HG03469 (cell line): Measurements from ENCODE around the gene NEK6.
"Not testable (repeated sequence)": the region's sequence is repeated elsewhere in the genome, so short reads cannot be mapped to it uniquely, and the experiment has no call there.

Experiments used
- ATAC-seq: cut with Tn5 transposase; IDR thresholded peaks from one replicate; pipeline ENCODE4 v1.9.1; 2021; ENCODE audit warnings: mild to moderate bottlenecking, moderate library complexity, moderate number of reproducible peaks; ENCODE audit not compliant: unreplicated experiment

NEK6 gene

GRCh38 chr9:124225945-124226344, 31.8 kb upstream of the NEK6 start:
- ATAC-seq = no peak

- no peak for ATAC-seq
Observed at GRCh38 chr9:124228516-124228915, 29.2 kb upstream of the NEK6 start.

GRCh38 chr9:124231095-124231737, 26.5 kb upstream of the NEK6 start:
- no peak for ATAC-seq

GRCh38 chr9:124238546-124239140, 19.1 kb upstream of the NEK6 start:
- ATAC-seq = no peak

- ATAC-seq = peak; percentile 61
Observed at GRCh38 chr9:124239249-124240073, 18.3 kb upstream of the NEK6 start.

GRCh38 chr9:124242331-124243194, 15.2 kb upstream of the NEK6 start:
- ATAC-seq = no peak

GRCh38 chr9:124247393-124247792, 10.4 kb upstream of the NEK6 start:
- not testable (repeated sequence) for ATAC-seq

GRCh38 chr9:124248066-124248465, 9.7 kb upstream of the NEK6 start:
- no peak for ATAC-seq

GRCh38 chr9:124248960-124249359, 8.8 kb upstream of the NEK6 start:
- ATAC-seq = no peak

GRCh38 chr9:124251204-124251603, 6.5 kb upstream of the NEK6 start:
- no peak for ATAC-seq

GRCh38 chr9:124251605-124252378, 6.0 kb upstream of the NEK6 start:
- ATAC-seq = no peak

- not testable (repeated sequence) for ATAC-seq
Observed at GRCh38 chr9:124252878-124253277, 4.9 kb upstream of the NEK6 start.

- ATAC-seq = no peak
Observed at GRCh38 chr9:124254261-124254682, 3.5 kb upstream of the NEK6 start.

GRCh38 chr9:124255222-124255621, 2.5 kb upstream of the NEK6 start:
- ATAC-seq = no peak

GRCh38 chr9:124256517-124257069, 1.2 kb upstream of the NEK6 start:
- ATAC-seq = no peak

GRCh38 chr9:124257070-124257843, 492 bp upstream of the NEK6 start:
- no peak for ATAC-seq

- ATAC-seq = no peak
Observed at GRCh38 chr9:124258607-124259157, 933 bp downstream of the NEK6 start.

- no peak for ATAC-seq
Observed at GRCh38 chr9:124259158-124259808, 1.5 kb downstream of the NEK6 start.
